Skeletal muscle tissue (tissue), 4 donors: ENCODE results near the gene PLSCR4. TPM values are rescaled to one million over a fixed set of nuclear protein-coding genes. Genes with fewer than 3 reads are reported as not detected.

Experiments
- H3K27ac ChIP-seq: one replicate; pipeline ENCODE4 v1.7.0; 2013; ENCODE audit warnings: mild to moderate bottlenecking, low read depth, low read length, inconsistent platforms
- H3K27me3 ChIP-seq, 3 donors: one replicate each; pipeline ENCODE4 v1.7.0; 2013; ENCODE audit warnings: low read length in 3 of 3; ENCODE audit not compliant: control insufficient read depth in 3 of 3, insufficient read depth in 3 of 3
- H3K36me3 ChIP-seq, 3 donors: one replicate each; pipeline ENCODE4 v1.7.0; 2013; ENCODE audit warnings: low read length in 3 of 3; ENCODE audit not compliant: control insufficient read depth in 3 of 3, insufficient read depth in 3 of 3
- H3K4me1 ChIP-seq, 3 donors: one replicate each; pipeline ENCODE4 v1.7.0; 2013; ENCODE audit warnings: low read length in 3 of 3, mild to moderate bottlenecking in 3 of 3; ENCODE audit not compliant: control insufficient read depth in 3 of 3, insufficient read depth in 3 of 3
- H3K4me3 ChIP-seq, 3 donors: one replicate each; pipeline ENCODE4 v1.7.0; 2013; ENCODE audit warnings: low read length in 3 of 3
- H3K9ac ChIP-seq, 3 donors: one replicate each; pipeline ENCODE4 v1.7.0; 2013; ENCODE audit warnings: low read length in 3 of 3, mild to moderate bottlenecking in 3 of 3, moderate library complexity in 2 of 3, low read depth in 1 of 3
- H3K9me3 ChIP-seq, 3 donors: one replicate each; pipeline ENCODE4 v1.7.0; 2013; ENCODE audit warnings: low read length in 3 of 3; ENCODE audit not compliant: control insufficient read depth in 3 of 3
- total RNA-seq: library from RNA; depleted of rRNA; stranded (reverse); fragments of >200 nt; gene quantifications from one replicate; pipeline ENCODE4 v1.2.3, GENCODE V29; 2014
- donor health status: Osteomylitis.

PLSCR4 gene
- total RNA-seq, 1 donor from 2014 or later, result 21.9 TPM

- no peak overlapping the region for H3K27ac ChIP-seq
- H3K4me1 ChIP-seq, result peaks cover 6 to 21% (median 11%) of the 10 kb centered on the region in 3 donors
- H3K27me3 ChIP-seq, result no peaks in the 10 kb centered on the region
- H3K9me3 ChIP-seq, result no peaks in the 10 kb centered on the region
- no peaks in the 10 kb centered on the region for H3K36me3 ChIP-seq
- H3K9ac ChIP-seq, result no peak overlapping the region
- H3K4me3 ChIP-seq, result no peak overlapping the region
These were observed 54.1 kb downstream of the PLSCR4 start for GRCh38 chr3:146196789-146197188.

DNA sequence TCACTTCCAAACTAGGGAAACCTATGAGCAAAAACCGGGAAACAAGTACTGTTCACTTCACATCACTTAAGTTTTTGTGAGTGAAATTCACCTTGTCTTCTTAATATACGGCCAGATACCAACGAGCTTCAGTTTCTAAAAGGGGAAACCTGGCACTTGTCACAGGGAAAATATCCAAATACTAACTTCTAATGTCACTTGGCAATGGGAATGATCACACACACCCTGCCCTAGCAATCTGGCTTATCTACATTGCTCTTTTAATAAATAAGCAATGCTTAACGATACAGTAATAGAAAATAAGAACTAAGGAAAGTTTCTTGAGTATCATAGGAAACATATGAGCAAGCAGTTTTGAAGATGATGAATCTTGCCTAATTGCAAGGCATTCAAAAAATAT is 55.3 kb downstream of the PLSCR4 start:
- H3K9ac ChIP-seq, result no peak overlapping the region
- no peaks in the 10 kb centered on the region for H3K36me3 ChIP-seq
- peaks cover 6 to 21% (median 11%) of the 10 kb centered on the region in 3 donors for H3K4me1 ChIP-seq
- H3K27ac ChIP-seq, result no peak overlapping the region
- no peaks in the 10 kb centered on the region for H3K27me3 ChIP-seq
- H3K9me3 ChIP-seq, result no peaks in the 10 kb centered on the region
- H3K4me3 ChIP-seq, result peak overlapping the region in 1 of 3 donors; percentile 6

- H3K9ac ChIP-seq, result no peak overlapping the region
- H3K4me1 ChIP-seq, result peaks cover 6 to 18% (median 11%) of the 10 kb centered on the region in 3 donors
- H3K4me3 ChIP-seq, result peak overlapping the region in 1 of 3 donors; percentile 6
- H3K9me3 ChIP-seq, result no peaks in the 10 kb centered on the region
- H3K36me3 ChIP-seq, result no peaks in the 10 kb centered on the region
- H3K27me3 ChIP-seq, result no peaks in the 10 kb centered on the region
- H3K27ac ChIP-seq, result no peak overlapping the region
These were observed 55.9 kb downstream of the PLSCR4 start for GRCh38 chr3:146195030-146195429.

GRCh38 chr3:146191051-146191450 is 59.9 kb downstream of the PLSCR4 start:
- Histone ChIP-seq H3K9me3 (no peaks in the 10 kb centered on the region), H3K4me3 (no peak overlapping the region), H3K36me3 (no peaks in the 10 kb centered on the region), H3K27me3 (no peaks in the 10 kb centered on the region), H3K27ac (no peak overlapping the region), H3K9ac (no peak overlapping the region), H3K4me1 (peaks cover 0 to 10% (median 2%) of the 10 kb centered on the region in 3 donors)

GRCh38 chr3:146189519-146190173 is 61.3 kb downstream of the PLSCR4 start:
- no peaks in the 10 kb centered on the region for H3K9me3 ChIP-seq
- H3K27ac ChIP-seq, result no peak overlapping the region
- no peaks in the 10 kb centered on the region for H3K4me1 ChIP-seq
- no peak overlapping the region for H3K4me3 ChIP-seq
- no peaks in the 10 kb centered on the region for H3K27me3 ChIP-seq
- H3K9ac ChIP-seq, result no peak overlapping the region
- no peaks in the 10 kb centered on the region for H3K36me3 ChIP-seq

DNA sequence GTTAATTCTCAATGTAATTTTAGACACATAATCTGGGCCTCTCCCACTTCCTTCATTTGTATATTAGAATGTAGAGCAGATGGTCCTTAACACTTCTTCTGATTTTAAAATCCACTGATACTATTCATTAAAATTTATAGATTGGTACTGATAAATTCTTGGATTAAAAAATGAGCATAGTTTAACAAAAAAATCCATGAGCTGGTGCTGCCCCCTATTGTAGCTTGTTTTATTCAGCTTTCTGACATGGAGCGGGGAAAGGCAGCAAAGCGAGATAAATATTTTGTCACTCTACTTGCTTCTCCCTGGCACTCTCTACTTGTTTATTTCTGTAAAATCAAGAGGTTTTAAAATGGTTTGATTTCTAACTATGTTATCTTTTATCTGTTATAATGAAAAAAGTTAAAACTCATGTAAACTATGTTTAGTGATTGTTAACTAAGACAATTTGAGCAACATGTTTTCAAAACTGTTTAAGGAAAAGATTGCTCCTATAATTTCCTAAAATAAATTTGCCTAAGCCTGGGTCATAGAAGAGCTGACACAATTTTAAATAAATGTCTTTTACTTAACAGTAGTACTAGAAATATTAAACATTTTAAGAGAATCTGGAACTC is 63.5 kb downstream of the PLSCR4 start:
- no peak overlapping the region for H3K4me3 ChIP-seq
- no peaks in the 10 kb centered on the region for H3K36me3 ChIP-seq
- no peak overlapping the region for H3K27ac ChIP-seq
- no peaks in the 10 kb centered on the region for H3K27me3 ChIP-seq
- no peak overlapping the region for H3K9ac ChIP-seq
- H3K9me3 ChIP-seq, result no peaks in the 10 kb centered on the region
- no peaks in the 10 kb centered on the region for H3K4me1 ChIP-seq

- H3K36me3 ChIP-seq, result no peaks in the 10 kb centered on the region
- no peaks in the 10 kb centered on the region for H3K27me3 ChIP-seq
- H3K9ac ChIP-seq, result no peak overlapping the region
- H3K27ac ChIP-seq, result no peak overlapping the region
- no peaks in the 10 kb centered on the region for H3K4me1 ChIP-seq
- H3K4me3 ChIP-seq, result no peak overlapping the region
- no peaks in the 10 kb centered on the region for H3K9me3 ChIP-seq
These were observed 66.5 kb downstream of the PLSCR4 start for GRCh38 chr3:146184241-146185015.

DNA sequence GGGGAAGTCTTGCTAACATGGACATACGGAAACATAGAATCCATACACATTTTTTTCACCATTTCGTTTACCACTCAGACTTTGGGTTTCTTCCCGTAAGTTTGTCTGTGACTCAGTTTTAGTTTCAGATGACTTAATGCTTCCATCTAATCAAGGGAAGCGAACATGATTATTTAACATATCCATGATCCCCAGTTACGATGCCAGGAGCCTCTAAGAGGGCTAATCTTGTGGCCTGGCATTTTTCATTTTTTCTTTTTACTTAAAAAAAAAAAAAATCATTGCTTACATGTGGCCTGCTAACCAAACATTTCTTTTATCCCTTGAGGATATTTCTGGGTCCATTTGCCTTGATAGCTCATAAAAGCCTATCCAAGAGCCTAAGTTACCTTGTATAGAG is 69.7 kb downstream of the PLSCR4 start:
- Histone ChIP-seq H3K9me3 (no peaks in the 10 kb centered on the region), H3K36me3 (no peaks in the 10 kb centered on the region), H3K27me3 (no peaks in the 10 kb centered on the region), H3K4me1 (no peaks in the 10 kb centered on the region), H3K4me3 (no peak overlapping the region), H3K9ac (no peak overlapping the region), H3K27ac (no peak overlapping the region)

DNA sequence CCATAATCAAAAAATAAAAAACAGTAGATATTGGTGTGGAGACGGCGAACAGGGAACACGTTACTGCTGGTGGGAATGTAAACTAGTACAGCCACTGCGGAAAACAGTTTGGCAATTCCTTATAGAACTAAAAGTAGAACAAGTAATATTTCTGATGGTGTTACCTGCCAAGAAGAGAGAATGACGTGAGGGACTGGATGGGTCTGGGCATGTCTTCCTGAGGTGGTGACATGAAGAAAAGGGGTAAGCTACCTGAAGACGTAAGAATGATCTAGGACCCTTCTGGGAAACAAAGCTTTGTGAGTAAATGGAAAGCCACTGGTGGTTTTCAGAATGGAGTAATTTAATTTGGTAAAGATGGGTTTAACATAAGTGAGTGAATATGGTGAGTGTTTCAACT is 70.5 kb downstream of the PLSCR4 start:
- Histone ChIP-seq H3K27me3 (no peaks in the 10 kb centered on the region), H3K9ac (no peak overlapping the region), H3K4me1 (no peaks in the 10 kb centered on the region), H3K9me3 (no peaks in the 10 kb centered on the region), H3K27ac (no peak overlapping the region), H3K36me3 (no peaks in the 10 kb centered on the region), H3K4me3 (no peak overlapping the region)
